ENCODE results near the gene L3MBTL1. TPM values are rescaled to one million over a fixed set of nuclear protein-coding genes. Genes with fewer than 3 reads are reported as not detected.

The L3MBTL1 gene
- total RNA-seq, 1 experiment from 2014 or later = 21.6 TPM

DNA sequence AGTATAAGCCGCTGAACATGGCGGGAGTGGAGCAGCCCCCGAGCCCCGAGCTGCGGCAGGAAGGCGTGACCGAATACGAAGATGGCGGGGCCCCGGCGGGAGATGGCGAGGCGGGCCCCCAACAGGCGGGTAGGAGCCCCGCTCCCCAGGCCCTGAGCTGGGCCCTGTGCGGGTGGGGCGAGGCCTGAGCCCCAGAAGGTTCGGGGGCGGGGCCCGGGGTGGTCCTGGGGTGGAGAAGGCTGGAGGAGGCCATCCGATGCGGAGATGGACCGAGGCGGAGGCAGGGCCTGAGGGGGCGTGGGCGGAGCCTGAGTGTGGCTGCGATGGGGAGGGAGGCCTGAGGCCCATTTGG, 7.1 kb downstream of the L3MBTL1 start:
- Histone ChIP-seq H4K20me1 (ENCODE audit: insufficient read depth) (no peaks in the 10 kb centered on the region), H3K79me2 (ENCODE audit: insufficient read depth, low read length) (no peaks in the 10 kb centered on the region), H3K27me3 (ENCODE audit: insufficient read depth, low read length) (no peaks in the 10 kb centered on the region), H3K27ac (ENCODE audit: low read depth, low read length) (peak overlapping the region; percentile 69), H3K4me3 (replicated peaks in 1 of 2; ENCODE audit: low read depth in 1 of 2, low read length in 2 of 2) (peak overlapping the region; percentile 57 to 63), H3K9me2 (ENCODE audit: insufficient read depth) (no peaks in the 10 kb centered on the region), H3K4me1 (ENCODE audit: control insufficient read depth in 1 of 2, insufficient read depth in 2 of 2, low read length in 2 of 2) (peaks cover 3 to 8% of the 10 kb centered on the region in 2 experiments; a peak in 2 of 4 replicates), H2AFZ (ENCODE audit: low read depth, low read length, poor library complexity, severe bottlenecking) (no peak overlapping the region), H3K9me3 (ENCODE audit: control insufficient read depth in 1 of 2, insufficient read depth in 1 of 2, low read depth in 1 of 2, low read length in 2 of 2) (no peaks in the 10 kb centered on the region), H3K4me2 (ENCODE audit: low read length) (peak overlapping the region; percentile 74), H3K9ac (ENCODE audit: low read length) (peak overlapping the region; percentile 64), H3K36me3 (ENCODE audit: control insufficient read depth in 1 of 2, insufficient read depth in 2 of 2, low read length in 2 of 2) (no peaks in the 10 kb centered on the region)
- DNase-seq (ENCODE audit: low read depth, low spot score) (no peak), ATAC-seq (peak; percentile 23)
- ChIA-PET POLR2A (interaction anchor here (2.9 kb wide), 1 partner anchor 57 kb away, joined by 22 read pairs; the partner anchor contains the start of gene SRSF6), RAD21 (ENCODE audit: low non-redundant PET in 1 of 2, low total read pairs in 2 of 2, uncharacterized antibody in 2 of 2, unreplicated experiment in 2 of 2) (no interaction called here), CTCF (interaction anchor here (1.0 to 1.1 kb wide), 3 partner anchors 16 to 602 kb away, joined by 3 to 4 read pairs (median 4); no protein-coding TSS in a partner anchor)
- no peak for TF ChIP-seq SP1 (IDR thresholded peaks at IDR 0.05; ENCODE audit: low read depth)
- intact Hi-C loops (cut with micrococcal nuclease) = loop anchor here (2.0 kb wide), 2 partner anchors 58 to 76 kb away; partner anchors contain the start of genes IFT52 and SRSF6
- BruUV-seq (replicated peaks) = no TSS peak

DNA sequence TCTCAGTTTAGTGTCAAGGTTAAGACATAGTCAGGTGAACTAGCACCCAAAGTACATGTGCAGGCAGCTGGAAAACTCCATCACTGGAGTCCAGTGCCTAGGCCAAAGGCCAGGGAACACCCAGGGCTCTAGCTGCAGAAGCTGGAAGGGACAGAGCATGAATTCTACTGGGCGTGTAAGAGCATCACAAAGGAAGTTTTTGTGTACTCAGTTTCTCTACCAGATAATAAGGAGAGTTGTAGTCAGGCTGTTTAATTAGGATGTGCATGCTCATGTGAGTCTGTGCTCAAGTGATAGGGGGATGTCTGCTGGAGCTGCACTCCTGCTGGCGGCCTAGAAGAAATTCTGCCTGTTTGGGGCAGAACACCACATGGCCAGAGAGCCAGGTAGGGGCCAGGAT, 8.1 kb downstream of the L3MBTL1 start:
- Histone ChIP-seq H3K79me2 (ENCODE audit: insufficient read depth, low read length) (no peaks in the 10 kb centered on the region), H3K4me3 (replicated peaks in 1 of 2; ENCODE audit: low read depth in 1 of 2, low read length in 2 of 2) (peak overlapping the region in 1 of 2 experiments; percentile 57; a peak in 3 of 4 replicates), H3K4me1 (ENCODE audit: control insufficient read depth in 1 of 2, insufficient read depth in 2 of 2, low read length in 2 of 2) (peaks cover 3 to 8% of the 10 kb centered on the region in 2 experiments; a peak in 2 of 4 replicates), H2AFZ (ENCODE audit: low read depth, low read length, poor library complexity, severe bottlenecking) (no peak overlapping the region), H3K27ac (ENCODE audit: low read depth, low read length) (peak overlapping the region; percentile 13; the same call in 1 of the 2 replicates), H4K20me1 (ENCODE audit: insufficient read depth) (no peaks in the 10 kb centered on the region), H3K36me3 (ENCODE audit: control insufficient read depth in 1 of 2, insufficient read depth in 2 of 2, low read length in 2 of 2) (no peaks in the 10 kb centered on the region), H3K4me2 (ENCODE audit: low read length) (peak overlapping the region; percentile 74; the same call in 1 of the 2 replicates), H3K27me3 (ENCODE audit: insufficient read depth, low read length) (no peaks in the 10 kb centered on the region), H3K9ac (ENCODE audit: low read length) (no peak overlapping the region), H3K9me2 (ENCODE audit: insufficient read depth) (no peaks in the 10 kb centered on the region), H3K9me3 (ENCODE audit: control insufficient read depth in 1 of 2, insufficient read depth in 1 of 2, low read depth in 1 of 2, low read length in 2 of 2) (no peaks in the 10 kb centered on the region)
- DNase-seq (ENCODE audit: low read depth, low spot score) = no peak
- ChIA-PET POLR2A (interaction anchor here (2.9 kb wide), 1 partner anchor 58 kb away, joined by 22 read pairs; the partner anchor contains the start of gene SRSF6), RAD21 (ENCODE audit: low non-redundant PET in 1 of 2, low total read pairs in 2 of 2, uncharacterized antibody in 2 of 2, unreplicated experiment in 2 of 2) (no interaction called here), CTCF (no interaction called here)
- TF ChIP-seq RAD21 (IDR thresholded peaks at IDR 0.05; ENCODE audit: low read depth) (no peak), SRF (IDR thresholded peaks at IDR 0.05; ENCODE audit: low read depth) (no peak), MAX (IDR thresholded peaks at IDR 0.05) (no peak), CTCF (IDR thresholded peaks at IDR 0.05 in 2 of 3, conservative IDR thresholded peaks at IDR 0.05 in 1 of 3; ENCODE audit: borderline replicate concordance in 1 of 3, insufficient read depth in 1 of 3, low read depth in 2 of 3, low read length in 2 of 3) (no peak), ZNF274 (IDR thresholded peaks at IDR 0.05; ENCODE audit: low read depth, low read length) (no peak), CBX3 (IDR thresholded peaks at IDR 0.05; ENCODE audit: low read depth) (no peak), ZFX (IDR thresholded peaks at IDR 0.05) (no peak), JUND (IDR thresholded peaks at IDR 0.05) (no peak), POLR2AphosphoS5 (IDR thresholded peaks at IDR 0.05; ENCODE audit: low read depth, low read length) (no peak), YY1 (IDR thresholded peaks at IDR 0.05; ENCODE audit: extremely low read depth, insufficient replicate concordance, low read depth, low read length) (no peak), FOSL1 (IDR thresholded peaks at IDR 0.05; ENCODE audit: low read depth) (no peak)
- TF ChIP-seq, protein P1, sequence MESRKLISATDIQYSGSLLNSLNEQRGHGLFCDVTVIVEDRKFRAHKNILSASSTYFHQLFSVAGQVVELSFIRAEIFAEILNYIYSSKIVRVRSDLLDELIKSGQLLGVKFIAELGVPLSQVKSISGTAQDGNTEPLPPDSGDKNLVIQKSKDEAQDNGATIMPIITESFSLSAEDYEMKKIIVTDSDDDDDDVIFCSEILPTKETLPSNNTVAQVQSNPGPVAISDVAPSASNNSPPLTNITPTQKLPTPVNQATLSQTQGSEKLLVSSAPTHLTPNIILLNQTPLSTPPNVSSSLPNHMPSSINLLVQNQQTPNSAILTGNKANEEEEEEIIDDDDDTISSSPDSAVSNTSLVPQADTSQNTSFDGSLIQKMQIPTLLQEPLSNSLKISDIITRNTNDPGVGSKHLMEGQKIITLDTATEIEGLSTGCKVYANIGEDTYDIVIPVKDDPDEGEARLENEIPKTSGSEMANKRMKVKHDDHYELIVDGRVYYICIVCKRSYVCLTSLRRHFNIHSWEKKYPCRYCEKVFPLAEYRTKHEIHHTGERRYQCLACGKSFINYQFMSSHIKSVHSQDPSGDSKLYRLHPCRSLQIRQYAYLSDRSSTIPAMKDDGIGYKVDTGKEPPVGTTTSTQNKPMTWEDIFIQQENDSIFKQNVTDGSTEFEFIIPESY (IDR thresholded peaks at IDR 0.05; ENCODE audit: extremely low read depth, insufficient replicate concordance, low read length) = no peak
- ATAC-seq = no peak
- intact Hi-C loops (cut with micrococcal nuclease) = loop anchor here (2.0 kb wide), 2 partner anchors 59 to 75 kb away; partner anchors contain the start of genes IFT52 and SRSF6
- BruUV-seq (replicated peaks) = no TSS peak

All from HCT116 (cell line).